ENCODE measurements around the gene DNAJC18. TPM values are rescaled to one million over a fixed set of nuclear protein-coding genes. Genes with fewer than 3 reads are reported as not detected.

The DNAJC18 gene
- total RNA-seq, 1 donor from 2014 or later: 27.0 TPM

- Mint-ChIP-seq H3K9me3 (ENCODE audit: low read depth) (no peaks in the 10 kb centered on the region), H3K4me3 (ENCODE audit: unreplicated experiment) (peak within 1 kb of the TSS; percentile 75), H3K27ac (ENCODE audit: unreplicated experiment) (no peak within 1 kb of the TSS), H3K36me3 (ENCODE audit: low read depth) (peaks cover 1% of the 10 kb centered on the region), H3K27me3 (ENCODE audit: low read depth) (no peaks in the 10 kb centered on the region), H3K4me1 (ENCODE audit: low read depth) (peaks cover 13% of the 10 kb centered on the region)
- no peak for TF ChIP-seq CTCF (IDR thresholded peaks at IDR 0.05)
- peak; percentile 76 for DNase-seq (ENCODE audit: low spot score)
Measured at GRCh38 chr5:139394654-139395566, 44.4 kb downstream of the DNAJC18 start, which contains the start of gene PROB1. Gene PROB1, minus strand, starts transcription at chr5:139395104. Its CDS starts 23 bp downstream, at chr5:139395081.

GRCh38 chr5:139394123-139394653 lies 45.1 kb downstream of the DNAJC18 start:
- Mint-ChIP-seq H3K9me3 (ENCODE audit: low read depth) (no peaks in the 10 kb centered on the region), H3K27ac (ENCODE audit: unreplicated experiment) (no peak overlapping the region), H3K4me3 (ENCODE audit: unreplicated experiment) (peak overlapping the region; percentile 75), H3K36me3 (ENCODE audit: low read depth) (peaks cover 1% of the 10 kb centered on the region), H3K27me3 (ENCODE audit: low read depth) (no peaks in the 10 kb centered on the region), H3K4me1 (ENCODE audit: low read depth) (peaks cover 13% of the 10 kb centered on the region)
- DNase-seq (ENCODE audit: low spot score): peak; percentile 86
- TF ChIP-seq CTCF (IDR thresholded peaks at IDR 0.05): peak; percentile 78

- no peak overlapping the region for H3K27ac Mint-ChIP-seq (ENCODE audit: unreplicated experiment)
- peak; percentile 74 for DNase-seq (ENCODE audit: low spot score)
- no peaks in the 10 kb centered on the region for H3K27me3 Mint-ChIP-seq (ENCODE audit: low read depth)
- H3K4me1 Mint-ChIP-seq (ENCODE audit: low read depth): peaks cover 13% of the 10 kb centered on the region
- H3K36me3 Mint-ChIP-seq (ENCODE audit: low read depth): peaks cover 1% of the 10 kb centered on the region
- H3K9me3 Mint-ChIP-seq (ENCODE audit: low read depth): no peaks in the 10 kb centered on the region
- TF ChIP-seq CTCF (IDR thresholded peaks at IDR 0.05): no peak
- peak overlapping the region; percentile 75 for H3K4me3 Mint-ChIP-seq (ENCODE audit: unreplicated experiment)
Measured at GRCh38 chr5:139393497-139394122, 45.7 kb downstream of the DNAJC18 start.

GRCh38 chr5:139392678-139393496 lies 46.4 kb downstream of the DNAJC18 start:
- peak; percentile 79 for TF ChIP-seq CTCF (IDR thresholded peaks at IDR 0.05)
- peak; percentile 92 for DNase-seq (ENCODE audit: low spot score)
- peaks cover 1% of the 10 kb centered on the region for H3K36me3 Mint-ChIP-seq (ENCODE audit: low read depth)
- peaks cover 18% of the 10 kb centered on the region for H3K4me1 Mint-ChIP-seq (ENCODE audit: low read depth)
- H3K9me3 Mint-ChIP-seq (ENCODE audit: low read depth): no peaks in the 10 kb centered on the region
- no peaks in the 10 kb centered on the region for H3K27me3 Mint-ChIP-seq (ENCODE audit: low read depth)
- H3K27ac Mint-ChIP-seq (ENCODE audit: unreplicated experiment): peak overlapping the region; percentile 27
- H3K4me3 Mint-ChIP-seq (ENCODE audit: unreplicated experiment): peak overlapping the region; percentile 75

All from chondrocyte (in vitro differentiated cells).